Stimulated activated CD8-positive, alpha-beta memory T cell treated with anti-CD3 and anti-CD28 coated beads, Interleukin-2, amount 100 ng/mL, for 48 hours (primary cell): ENCODE results near the gene CHST11.

Experiments used
- DNase-seq, 2 donors: peaks; one replicate each; pipeline ENCODE4 v3.0.0-alpha.2; 2020; ENCODE audit warnings: low read depth in 2 of 2

The CHST11 gene

DNA sequence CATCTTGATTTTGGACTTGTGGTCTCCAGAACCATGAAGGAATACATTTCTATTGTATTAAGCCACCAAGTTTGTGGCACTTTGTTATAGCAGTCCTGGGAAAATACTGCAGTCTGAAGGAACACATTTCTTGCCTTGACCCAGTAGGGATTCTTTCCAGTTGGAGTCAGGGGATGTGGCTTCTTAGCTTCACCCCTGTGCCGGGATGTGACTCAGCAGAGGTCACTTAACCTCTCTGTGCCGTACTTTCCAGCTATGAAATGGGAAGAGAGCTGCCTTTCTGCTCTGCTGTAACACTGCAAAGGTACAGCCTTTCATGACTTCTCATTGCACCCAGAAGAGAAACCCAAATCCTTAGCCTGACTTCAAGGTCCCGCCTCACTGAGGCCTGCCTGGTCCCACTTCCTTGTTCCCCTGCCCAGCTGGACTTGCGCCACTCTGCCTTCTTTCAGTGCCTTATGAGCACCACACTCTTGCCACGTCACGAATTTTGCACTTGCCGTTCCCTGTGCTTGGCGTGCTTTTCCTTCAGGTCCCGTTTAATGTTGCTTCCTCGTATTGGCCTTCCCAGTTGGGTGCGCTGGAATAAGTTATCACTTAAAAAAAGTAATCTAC, 24.2 kb downstream of the CHST11 start:
- no peak for DNase-seq

GRCh38 chr12:104482113-104482512, 25.4 kb downstream of the CHST11 start:
- DNase-seq, result no peak

- no peak for DNase-seq
Observed at GRCh38 chr12:104482748-104483147, 26.0 kb downstream of the CHST11 start.

GRCh38 chr12:104484079-104484478, 27.3 kb downstream of the CHST11 start:
- DNase-seq, result no peak

GRCh38 chr12:104485651-104486362, 29.1 kb downstream of the CHST11 start:
- no peak for DNase-seq

DNA sequence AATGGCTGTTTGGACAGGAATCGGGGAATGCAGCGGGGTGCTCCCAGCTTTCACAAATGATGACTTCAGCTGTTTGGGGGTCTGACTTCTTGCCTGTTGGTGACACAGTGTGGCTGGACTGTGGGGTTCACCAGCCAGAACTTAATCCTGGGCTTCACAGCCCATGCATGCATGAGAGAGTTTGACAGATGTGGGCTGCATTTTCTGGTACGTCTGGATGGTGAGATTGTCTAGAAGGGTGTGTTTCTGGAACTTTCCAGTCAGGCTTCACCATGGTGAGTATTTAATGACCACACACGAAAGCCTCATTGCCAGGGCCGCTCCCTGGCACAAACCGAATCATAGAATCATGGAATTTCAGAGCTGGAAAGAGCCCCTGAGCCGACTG, 29.6 kb downstream of the CHST11 start:
- DNase-seq, result no peak

DNA sequence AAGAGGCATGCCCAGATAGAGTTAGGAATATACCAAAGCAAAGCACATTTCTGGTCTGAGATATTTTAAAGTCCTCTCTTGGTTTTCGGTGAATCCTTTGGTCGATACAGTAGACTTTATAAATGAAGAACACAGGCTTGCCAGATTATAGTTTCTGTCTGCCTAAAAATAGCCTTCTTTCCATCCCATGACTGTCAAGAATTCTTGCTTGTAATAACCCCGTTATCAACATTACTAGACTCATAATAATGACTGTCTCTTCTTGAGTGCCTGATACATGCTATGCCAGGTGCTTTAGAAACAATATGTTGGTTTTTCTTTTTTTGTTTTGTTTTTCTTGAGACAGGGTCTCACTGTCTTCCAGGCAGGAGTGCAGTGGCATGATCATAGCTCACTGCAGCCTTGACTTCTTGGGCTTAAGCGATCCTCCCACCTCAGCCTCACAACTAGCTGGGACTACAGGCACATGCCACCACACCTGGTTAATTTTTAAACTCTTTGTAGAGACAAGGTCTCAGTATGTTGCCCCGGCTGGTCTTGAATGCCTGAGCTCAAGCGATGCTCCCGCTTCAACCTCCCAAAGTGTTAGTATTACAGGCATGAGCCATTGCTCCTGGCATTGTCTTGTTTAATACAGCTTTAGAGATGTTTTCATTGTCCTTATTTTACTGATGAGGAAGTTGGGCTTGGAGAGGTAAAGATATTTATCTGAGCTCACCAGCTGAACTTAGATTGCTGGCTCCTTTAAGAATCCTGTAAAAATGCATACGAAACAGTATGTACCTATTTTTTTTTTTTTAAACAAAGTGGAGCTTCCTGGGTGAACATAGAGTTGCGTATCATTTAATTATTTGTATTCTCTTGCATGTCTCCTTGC, 30.4 kb downstream of the CHST11 start:
- DNase-seq, result no peak

DNA sequence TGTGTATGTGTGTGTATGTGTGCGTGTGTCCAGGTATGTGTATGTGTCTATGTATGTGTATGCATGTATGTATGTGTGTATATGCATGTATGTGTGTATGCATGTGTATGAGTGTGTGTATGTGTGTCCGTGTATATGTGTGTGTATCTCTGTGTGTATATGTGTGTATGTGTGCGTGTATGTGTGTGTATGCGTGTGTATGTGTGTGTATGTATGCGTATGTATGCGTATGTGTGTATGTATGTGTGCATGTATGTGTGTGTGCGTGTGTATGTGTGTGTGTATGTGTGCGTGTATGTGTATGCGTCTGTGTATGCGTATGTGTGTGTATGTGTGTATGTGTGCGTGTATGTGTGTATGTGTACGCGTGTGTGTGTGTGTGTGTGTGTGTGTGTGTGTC, 31.6 kb downstream of the CHST11 start:
- no peak for DNase-seq

GRCh38 chr12:104490186-104490585, 33.4 kb downstream of the CHST11 start:
- no peak for DNase-seq

DNA sequence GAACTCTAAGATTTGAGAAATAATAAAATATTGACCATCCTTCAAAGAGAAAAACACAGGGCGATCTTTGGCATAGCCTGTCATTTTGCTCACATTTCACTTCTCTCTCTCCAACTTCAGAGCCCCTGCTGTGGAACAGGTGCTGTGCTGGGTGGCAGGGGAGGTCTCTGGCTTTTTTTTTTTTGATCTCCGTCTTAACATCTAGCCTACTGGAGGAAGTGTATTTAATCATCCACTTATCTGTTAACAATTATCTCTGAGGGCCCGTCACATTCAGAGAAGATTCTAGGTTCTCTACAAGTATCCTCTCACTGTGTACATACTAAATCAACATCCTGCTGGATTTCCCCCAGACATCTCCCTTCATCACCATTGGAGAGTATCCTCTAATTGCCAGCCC, 34.1 kb downstream of the CHST11 start:
- no peak for DNase-seq

- no peak for DNase-seq
Observed at GRCh38 chr12:104493496-104493895, 36.7 kb downstream of the CHST11 start.

GRCh38 chr12:104494137-104494792, 37.5 kb downstream of the CHST11 start:
- peak; percentile 59 to 60 for DNase-seq

DNA sequence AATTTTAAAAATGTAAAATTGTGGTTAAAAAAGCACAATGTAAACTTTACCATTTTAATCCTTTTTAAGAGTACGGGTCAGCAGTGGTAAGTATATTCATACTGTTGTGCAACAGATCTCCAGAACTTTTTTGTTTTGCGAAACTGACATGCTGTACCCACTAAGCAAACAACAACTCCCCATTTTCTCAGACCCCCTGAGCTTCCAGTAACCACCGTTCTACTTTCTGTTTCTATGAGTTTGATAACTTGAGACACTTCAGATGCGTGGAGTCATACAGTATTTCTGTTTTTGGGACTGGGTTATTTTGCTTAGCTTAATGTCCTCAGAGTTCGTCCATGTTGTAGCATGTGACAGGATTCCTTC, 38.0 kb downstream of the CHST11 start:
- DNase-seq, result no peak

DNA sequence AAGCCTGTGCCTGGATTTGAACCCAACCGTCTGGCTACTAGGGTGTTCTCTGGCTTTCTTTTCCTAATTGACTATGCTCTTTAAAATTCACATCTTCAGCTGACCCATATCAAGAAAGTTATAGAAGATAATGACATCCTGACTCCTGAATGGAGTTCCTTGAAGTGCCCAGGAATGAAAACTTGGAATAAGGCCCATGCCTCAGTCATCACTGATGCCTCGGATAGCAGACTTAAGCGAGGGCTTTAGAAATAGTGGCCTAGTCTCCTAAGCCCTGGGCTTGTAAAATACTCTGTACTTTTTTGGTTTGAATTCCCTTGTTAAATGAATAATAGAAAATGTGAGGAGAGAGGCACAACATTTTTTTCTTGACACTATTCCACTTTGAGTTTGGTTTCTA, 39.0 kb downstream of the CHST11 start:
- no peak for DNase-seq

DNA sequence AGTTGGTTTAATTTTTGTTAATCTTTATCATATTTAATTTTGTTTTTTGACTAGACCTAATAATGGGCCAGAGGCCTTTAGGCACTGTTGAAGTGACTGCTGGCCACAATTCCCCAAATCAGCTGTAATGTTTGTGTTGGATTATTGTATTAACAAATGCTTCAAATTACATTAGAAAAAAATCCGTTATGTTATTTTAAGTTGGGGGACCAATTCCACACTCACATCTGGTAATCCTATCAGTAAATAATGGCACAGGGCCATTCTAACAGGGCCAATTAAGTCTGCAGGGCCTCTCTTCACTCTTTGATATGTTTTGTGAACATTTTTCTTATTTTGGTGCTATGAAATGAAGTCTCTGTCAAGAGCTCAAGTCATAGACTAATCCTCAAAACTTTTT, 39.6 kb downstream of the CHST11 start:
- no peak for DNase-seq

DNA sequence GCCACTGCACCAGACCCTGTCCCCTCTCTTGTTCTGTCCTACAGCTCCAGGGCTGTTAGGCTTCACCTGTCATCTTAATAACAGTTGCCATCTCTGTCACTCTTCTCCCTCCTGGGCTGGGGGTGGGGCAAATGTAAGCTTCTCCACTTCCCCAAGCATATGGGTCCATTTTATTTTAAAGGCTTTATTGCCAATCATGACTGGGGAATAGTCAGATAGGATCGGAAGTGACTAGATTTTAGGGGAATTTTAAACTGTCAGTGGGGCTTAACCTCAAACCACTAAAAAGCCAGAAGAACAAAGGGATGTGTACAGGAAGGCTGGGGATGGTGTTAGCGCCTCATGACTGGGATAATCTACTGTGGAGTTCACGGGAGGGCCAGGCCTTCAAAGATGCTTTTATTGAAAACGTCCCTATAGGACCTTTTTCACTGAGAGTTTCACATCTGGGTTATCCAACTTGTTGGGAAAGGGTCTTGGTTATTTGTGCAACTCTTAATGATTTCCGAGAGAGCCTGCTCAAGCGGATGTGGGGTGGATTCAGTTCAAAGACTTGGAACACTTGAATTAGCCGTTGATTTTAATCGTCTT, 41.6 kb downstream of the CHST11 start:
- DNase-seq, result no peak

DNA sequence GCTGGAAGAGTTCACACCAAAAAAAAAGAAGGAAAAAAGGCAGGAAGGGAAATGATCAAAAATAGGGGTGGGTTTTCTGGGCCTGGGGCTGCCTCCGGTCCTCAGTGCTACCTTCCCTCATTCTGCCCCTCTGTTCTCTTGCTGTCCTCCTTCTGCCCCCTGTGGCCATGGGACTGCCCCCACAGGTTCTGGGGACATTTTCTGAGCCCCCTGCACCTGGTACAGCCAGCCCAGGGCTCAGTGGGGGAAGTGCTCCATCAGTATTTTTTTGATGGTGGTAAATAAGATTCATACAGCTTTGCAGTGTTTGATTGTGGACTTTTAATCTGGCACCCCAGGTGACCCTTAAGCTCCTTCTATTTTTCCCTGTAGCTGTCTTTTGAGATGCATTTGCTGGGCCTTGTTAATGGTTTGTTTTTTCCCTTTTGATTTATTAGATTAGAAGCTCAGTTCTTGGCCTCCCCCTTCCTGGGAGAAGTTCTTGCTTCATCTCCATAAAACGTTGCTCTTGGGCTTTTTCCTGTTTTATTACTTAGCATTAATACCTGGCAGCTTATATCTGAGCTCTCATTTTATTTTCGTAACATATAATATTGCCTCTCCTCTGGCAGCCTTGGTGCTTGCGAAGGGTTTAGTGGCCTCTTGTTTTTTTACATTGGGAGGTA, 43.1 kb downstream of the CHST11 start:
- DNase-seq, result no peak

DNA sequence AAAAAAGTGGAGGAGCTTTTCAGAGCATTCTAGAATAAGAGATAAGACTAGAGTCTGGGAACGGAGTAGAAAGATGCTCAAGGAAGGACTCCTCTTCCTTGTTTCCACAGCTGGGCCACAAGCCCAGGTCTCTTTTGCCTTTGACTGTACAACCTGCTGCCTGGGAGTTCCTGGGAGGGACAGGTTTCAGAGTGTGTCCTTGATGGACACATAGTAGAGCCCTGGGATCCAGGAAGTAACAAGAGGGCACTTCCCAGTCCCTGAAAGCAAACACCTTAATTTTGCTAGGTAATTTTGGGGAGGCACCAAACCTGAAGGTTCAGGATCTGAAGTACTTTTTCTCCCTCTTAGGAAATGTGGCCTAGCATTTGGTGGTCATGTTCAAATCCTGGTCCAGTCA, 44.4 kb downstream of the CHST11 start:
- no peak for DNase-seq

DNA sequence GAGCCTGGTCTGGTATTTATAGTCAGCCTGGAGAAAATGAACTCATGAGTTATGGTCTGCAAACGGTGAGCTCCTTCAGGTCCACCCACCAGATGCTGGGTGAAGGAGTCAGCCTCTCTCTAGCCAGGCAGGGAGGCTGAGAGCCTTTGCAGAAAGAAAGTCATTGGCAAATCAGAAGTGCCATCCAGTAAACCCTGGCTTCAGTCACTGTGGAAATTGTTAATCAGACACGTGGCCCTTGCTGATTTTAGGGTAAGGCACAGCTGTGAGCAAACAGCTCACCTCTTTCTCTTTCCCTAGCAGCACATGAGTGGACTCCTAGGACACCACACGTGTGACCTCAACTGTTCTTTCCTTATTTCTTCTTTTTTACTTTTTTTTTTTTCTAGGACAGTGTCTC, 44.9 kb downstream of the CHST11 start:
- no peak for DNase-seq

- no peak for DNase-seq
Observed at GRCh38 chr12:104502217-104502616, 45.5 kb downstream of the CHST11 start.

DNA sequence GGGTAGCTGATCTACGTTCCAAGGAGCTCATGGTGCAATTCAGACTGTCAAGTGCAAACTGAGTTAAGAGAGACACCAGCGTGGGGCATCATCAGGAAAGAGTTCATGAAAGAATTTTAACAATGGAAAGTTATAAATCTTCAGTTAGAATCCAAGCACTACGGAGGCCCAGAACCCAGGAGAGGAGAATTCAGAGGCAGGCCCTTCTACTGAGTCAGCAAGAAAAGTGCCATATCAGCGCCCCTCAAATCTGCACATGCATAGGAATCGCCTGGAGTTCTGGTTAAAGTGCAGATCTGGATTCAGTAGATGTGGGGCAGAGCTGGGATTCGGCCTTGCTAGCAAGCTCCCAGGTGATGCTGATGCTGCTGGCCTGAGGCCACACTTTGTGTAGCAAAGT, 45.9 kb downstream of the CHST11 start:
- no peak for DNase-seq
